ENCODE data around the gene WDFY4. TPM values are rescaled to one million over a fixed set of nuclear protein-coding genes. Genes with fewer than 3 reads are reported as not detected.

WDFY4 gene
- total and polyA plus RNA-seq, 2 of the 4 experiments (the other 2 are of a cell fraction), result not detected

DNA sequence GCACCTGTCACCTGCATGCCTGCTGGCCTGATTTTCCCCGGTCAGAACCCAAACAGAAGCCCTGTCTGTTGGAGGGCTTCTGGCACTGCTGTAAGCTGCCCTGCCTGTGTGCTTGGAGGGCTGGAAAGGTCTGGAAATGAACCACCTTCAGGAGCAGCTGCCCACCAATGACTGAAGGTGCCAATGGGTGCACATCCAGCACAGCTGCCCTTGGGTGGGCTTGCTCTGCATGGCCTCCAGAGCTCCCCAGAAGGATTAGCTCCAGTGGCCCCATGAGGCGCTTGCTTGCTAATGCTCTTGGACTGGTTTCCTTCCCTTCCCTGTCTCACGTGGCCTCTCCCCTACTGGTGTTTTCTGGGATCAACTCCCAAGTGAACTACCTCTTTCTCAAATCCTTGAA lies 43.2 kb downstream of the WDFY4 start:
- ATAC-seq (ENCODE audit: low read depth), result no peak
- H2BK120ac ChIP-seq (ENCODE audit: low read depth, low read length), result no peak overlapping the region

More for the DNA sequence above, 43.2 kb downstream of the WDFY4 start:
- CTCF ChIA-PET, result no interaction called here
- H3K27me3 ChIP-seq (ENCODE audit: control insufficient read depth, insufficient read depth, low read length), result peaks cover 4% of the 10 kb centered on the region
- H3K79me1 ChIP-seq (ENCODE audit: low read depth in 1 of 2, low read length in 2 of 2), result no peaks in the 10 kb centered on the region
- H3K4me1 ChIP-seq (ENCODE audit: control insufficient read depth, insufficient read depth, low read length), result no peaks in the 10 kb centered on the region
- POLR2A ChIA-PET (ENCODE audit: unreplicated experiment), result no interaction called here
- H3K4ac ChIP-seq (ENCODE audit: low read depth, low read length), result no peak overlapping the region
- dilution Hi-C loops (cut with HindIII; ENCODE audit: low sequenced_read_pairs, unreplicated experiment) (no loop called here), in situ Hi-C loops (cut with MboI; ENCODE audit: low sequenced_read_pairs) (no loop called here), intact Hi-C loops (cut with micrococcal nuclease) (no loop called here)
- H4K8ac ChIP-seq (ENCODE audit: low read depth in 2 of 2, low read length in 2 of 2), result no peak overlapping the region
- no TSS peak for BruUV-seq (replicated peaks)
- no peak overlapping the region for H4K5ac ChIP-seq (ENCODE audit: low read depth, low read length)
- no CpG with 5 or more reads among the region's 3 CpGs for WGBS, 2 experiments (ENCODE audit: extremely low coverage in 2 of 2, insufficient read length in 1 of 2)
- no peak overlapping the region for H2BK15ac ChIP-seq (ENCODE audit: low read depth, low read length)
- DNase-seq, result no peak
- no peaks in the 10 kb centered on the region for H3K36me3 ChIP-seq (ENCODE audit: control insufficient read depth, insufficient read depth, low read length)
- no peak overlapping the region for H2BK5ac ChIP-seq (ENCODE audit: low read depth, low read length, poor library complexity, severe bottlenecking)
- H3K27ac ChIP-seq (ENCODE audit: insufficient read depth, low read length), result no peak overlapping the region
- H3K23ac ChIP-seq (ENCODE audit: low read depth, low read length), result no peak overlapping the region
- no peak overlapping the region for H3K4me3 ChIP-seq (ENCODE audit: insufficient read depth, low read depth, low read length)
- no peaks in the 10 kb centered on the region for H3K9me3 ChIP-seq (ENCODE audit: control insufficient read depth, insufficient read depth, low read length)
- H3K18ac ChIP-seq (ENCODE audit: low read depth, low read length), result no peak overlapping the region
- no peak for TF ChIP-seq CEBPB (IDR thresholded peaks at IDR 0.05; ENCODE audit: low read depth, low read length)
- TF ChIP-seq, protein P1, sequence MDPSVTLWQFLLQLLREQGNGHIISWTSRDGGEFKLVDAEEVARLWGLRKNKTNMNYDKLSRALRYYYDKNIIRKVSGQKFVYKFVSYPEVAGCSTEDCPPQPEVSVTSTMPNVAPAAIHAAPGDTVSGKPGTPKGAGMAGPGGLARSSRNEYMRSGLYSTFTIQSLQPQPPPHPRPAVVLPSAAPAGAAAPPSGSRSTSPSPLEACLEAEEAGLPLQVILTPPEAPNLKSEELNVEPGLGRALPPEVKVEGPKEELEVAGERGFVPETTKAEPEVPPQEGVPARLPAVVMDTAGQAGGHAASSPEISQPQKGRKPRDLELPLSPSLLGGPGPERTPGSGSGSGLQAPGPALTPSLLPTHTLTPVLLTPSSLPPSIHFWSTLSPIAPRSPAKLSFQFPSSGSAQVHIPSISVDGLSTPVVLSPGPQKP (IDR thresholded peaks at IDR 0.05; ENCODE audit: borderline replicate concordance, low read depth, low read length), result no peak
- H4K91ac ChIP-seq (ENCODE audit: insufficient read depth, low read depth, low read length), result no peak overlapping the region
- H3K9ac ChIP-seq (ENCODE audit: low read depth, low read length), result no peak overlapping the region
- H3K4me2 ChIP-seq (ENCODE audit: low read depth, low read length), result no peak overlapping the region
- no peak overlapping the region for H2AK9ac ChIP-seq (replicated peaks; ENCODE audit: low read depth, low read length, poor library complexity)
- H2BK20ac ChIP-seq (ENCODE audit: low read depth, low read length), result no peak overlapping the region
- no peaks in the 10 kb centered on the region for H3K9me1 ChIP-seq (ENCODE audit: insufficient read depth, low read length)
- H2AK5ac ChIP-seq (ENCODE audit: low read depth, low read length), result no peak overlapping the region
- H2AFZ ChIP-seq (replicated peaks; ENCODE audit: low read length, poor library complexity), result no peak overlapping the region
- H3K56ac ChIP-seq (ENCODE audit: extremely low read depth, insufficient read depth, low read length), result no peak overlapping the region
- no peaks in the 10 kb centered on the region for H4K20me1 ChIP-seq (ENCODE audit: insufficient read depth, low read length)
- no peak overlapping the region for H3K14ac ChIP-seq (replicated peaks; ENCODE audit: low read depth, low read length)

All from IMR-90 (cell line).